Sciatic nerve (tissue), 2 donors: ENCODE measurements around the gene PRELID1. TPM values are rescaled to one million over a fixed set of nuclear protein-coding genes. Genes with fewer than 3 reads are reported as not detected.
"Not testable (repeated sequence)": the region's sequence is repeated elsewhere in the genome, so short reads cannot be mapped to it uniquely, and the experiment has no call there.

Source experiments
- ATAC-seq: fragments of 200-7000 bp; cut with Tn5 transposase; one replicate; pipeline ENCODE4 v1.9.1; 2020; ENCODE audit warnings: mild to moderate bottlenecking, moderate library complexity
- DNase-seq: peaks from one replicate; pipeline ENCODE4 v3.0.0-alpha.2; 2020; ENCODE audit warnings: low spot score
- intact Hi-C: fragments of 100-400 bp; cut with DNase I; formaldehyde crosslinking; loops from one replicate; pipeline ENCODE4 v1.14.2; 2022
- total RNA-seq: library from RNA; stranded (reverse); fragmentation: NEBNext Ultra II Directional; extraction: Animal tissue kit (Norgen Biotek cat#: 25700); gene quantifications from one replicate; pipeline ENCODE4 v1.2.1, GENCODE V29; 2021
- donor health status: DM: no; HTN: no; CAD: no.
- donor health status: DM: no; HTN: no; CAD: no.

The PRELID1 gene
- total RNA-seq, 1 donor from 2014 or later: 50.1 TPM

DNA sequence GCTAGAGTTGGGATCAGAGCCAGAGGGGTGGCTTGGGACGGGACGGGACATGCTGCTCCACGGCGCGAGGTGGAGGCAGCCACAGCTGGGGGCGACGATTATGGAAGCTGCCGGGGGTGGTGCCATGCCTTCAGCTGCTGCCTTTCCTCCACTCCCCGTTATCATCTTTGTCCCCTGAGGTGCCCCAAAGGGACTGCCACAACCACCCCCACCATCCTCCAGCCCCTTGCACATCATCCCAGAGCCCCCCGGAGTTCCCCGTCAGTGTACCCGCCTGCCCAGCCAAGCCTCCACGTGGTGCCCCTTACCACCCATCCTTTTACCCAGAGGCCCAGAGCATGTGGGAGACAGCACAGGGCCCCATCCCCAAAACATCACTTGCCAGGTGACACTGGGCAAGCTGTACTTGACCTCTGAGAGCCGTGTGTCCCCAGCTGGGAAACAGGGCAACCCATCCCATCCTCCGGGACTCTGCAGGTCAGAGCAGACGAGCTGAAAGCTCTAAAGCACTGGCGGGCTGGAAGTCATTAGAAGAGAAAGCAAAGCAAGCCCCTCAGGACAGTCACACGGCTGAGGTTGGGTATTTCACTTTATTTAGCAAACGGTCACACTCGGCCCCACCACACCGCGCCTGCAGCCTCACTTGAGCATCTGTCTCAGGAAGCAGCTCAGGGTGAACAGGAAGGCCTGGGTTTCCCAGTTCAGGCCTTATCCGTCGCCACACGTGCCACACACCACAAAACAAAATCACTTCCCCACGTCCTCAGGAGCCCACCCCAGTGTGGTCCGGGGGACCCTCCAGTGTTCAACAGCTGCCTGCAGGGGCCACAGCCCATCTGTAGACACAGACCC, 27.6 kb downstream of the PRELID1 start:
- intact Hi-C loops: no loop called here
- ATAC-seq: no peak
- DNase-seq: no peak

DNA sequence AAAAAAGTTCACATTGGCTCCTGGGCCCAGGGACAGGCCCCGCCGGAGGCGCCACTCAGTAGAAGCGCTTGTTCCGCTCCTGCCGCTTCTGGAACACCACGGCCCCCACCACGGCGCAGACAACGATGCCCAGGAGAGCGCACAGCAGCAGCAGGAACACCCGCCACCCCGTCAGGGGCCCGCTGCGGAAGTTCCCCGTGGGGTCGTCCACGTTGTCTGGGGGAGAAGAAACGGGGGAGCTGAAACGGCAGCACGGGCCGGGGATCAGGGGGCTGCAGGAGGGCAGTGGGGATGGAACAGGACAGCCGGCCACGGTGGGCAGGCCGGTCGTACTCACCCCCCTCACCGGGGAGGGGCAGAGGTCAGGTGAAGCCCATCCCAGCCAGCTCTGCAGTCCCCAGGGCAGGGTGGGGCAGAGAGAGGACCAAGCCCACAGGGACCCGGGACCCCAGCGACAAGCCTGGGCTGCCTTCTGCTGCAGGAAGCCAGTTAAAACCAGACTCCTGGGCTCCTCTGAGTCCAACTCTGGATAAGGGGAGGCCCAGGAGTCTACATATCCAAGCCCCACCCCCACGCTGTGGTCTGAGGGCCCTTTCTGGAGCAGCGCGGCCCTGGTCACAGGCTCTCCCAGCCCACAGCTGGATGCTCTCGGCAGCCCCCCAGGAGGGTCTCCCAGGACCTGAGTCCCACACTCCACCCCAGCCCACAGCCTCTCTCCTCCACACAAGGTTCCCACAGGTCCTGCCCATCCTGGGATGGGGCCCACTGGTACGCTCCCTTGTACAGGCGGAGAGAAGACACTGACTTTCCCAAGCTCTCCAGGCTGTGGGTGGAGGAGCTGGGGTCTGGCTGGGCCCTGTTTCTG, 28.7 kb downstream of the PRELID1 start:
- intact Hi-C loops: no loop called here
- DNase-seq (no peak), ATAC-seq (no peak)

DNA sequence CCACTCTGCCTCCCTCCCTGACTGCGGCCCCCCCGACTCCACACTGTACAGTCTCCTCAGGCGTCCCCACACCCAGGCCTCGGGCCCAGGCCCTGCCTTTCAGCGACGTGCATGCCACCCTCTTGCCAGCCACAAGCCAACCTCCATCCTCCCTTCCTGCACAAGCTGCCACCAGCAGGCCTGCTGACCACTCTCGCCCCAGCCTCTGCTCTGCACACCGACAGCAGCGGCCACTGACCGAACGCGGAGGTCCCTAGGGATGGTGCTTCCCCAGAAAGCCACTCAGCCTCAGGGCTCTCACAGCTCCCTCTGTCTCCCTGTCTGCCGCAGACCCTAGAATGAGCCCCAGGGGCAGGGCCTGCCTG, 29.3 kb downstream of the PRELID1 start:
- DNase-seq (no peak), ATAC-seq (no peak)
- intact Hi-C loops: no loop called here

DNA sequence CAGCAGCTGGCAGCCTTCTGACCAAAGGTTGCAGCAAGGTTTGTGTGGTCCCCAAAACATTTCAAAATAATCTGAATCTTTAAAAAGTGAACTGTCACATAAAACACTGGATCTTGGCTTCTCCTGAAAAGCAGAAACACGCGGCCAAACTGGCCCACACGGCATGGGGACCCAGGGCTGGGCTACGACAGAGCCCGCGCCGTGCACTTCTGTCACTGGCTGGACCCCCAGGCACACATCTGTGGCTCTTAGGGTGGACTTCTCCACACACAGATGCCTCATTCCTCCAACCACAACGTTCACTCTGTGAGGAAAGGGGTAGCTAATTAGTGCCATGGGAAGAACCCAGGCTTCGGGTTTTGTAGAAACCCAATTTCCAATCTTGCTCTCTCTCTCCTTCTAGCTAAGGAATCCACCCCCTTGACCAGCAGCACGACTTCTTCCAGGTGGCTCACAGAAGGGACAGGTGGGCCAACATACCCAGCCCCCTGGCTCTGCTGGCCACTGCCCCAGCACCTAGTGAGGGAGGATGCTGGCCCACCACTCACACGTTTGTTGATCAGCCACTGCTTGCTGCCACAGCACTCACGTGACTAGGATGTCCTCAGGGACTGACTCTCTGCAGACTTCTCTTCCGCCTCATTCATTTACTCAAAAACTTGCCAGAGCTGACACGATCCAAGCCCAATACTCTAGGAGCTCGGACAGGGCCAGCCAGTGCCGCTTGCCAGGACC, 30.0 kb downstream of the PRELID1 start:
- no peak for ATAC-seq
- no peak for DNase-seq
- intact Hi-C loops: no loop called here

DNA sequence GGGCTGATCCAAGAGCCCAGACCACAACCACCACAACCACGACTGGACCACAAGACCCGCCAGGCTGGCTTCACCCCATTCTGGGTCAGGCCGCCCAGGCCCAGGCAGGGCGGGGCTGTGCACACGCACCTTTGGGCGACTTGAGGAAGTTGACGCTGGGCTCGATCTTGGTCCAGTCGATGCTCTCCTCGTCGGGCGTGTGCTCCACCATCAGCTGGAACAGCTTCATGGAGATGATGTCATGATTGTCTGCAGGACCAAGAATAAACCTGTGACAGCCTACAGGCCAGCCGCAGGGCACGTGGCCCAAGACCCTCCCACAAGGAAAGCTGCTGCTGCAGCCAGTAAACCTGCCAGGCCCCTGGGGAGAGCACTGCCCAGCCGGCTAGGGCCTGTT, 30.6 kb downstream of the PRELID1 start:
- ATAC-seq: no peak
- intact Hi-C loops: no loop called here

DNA sequence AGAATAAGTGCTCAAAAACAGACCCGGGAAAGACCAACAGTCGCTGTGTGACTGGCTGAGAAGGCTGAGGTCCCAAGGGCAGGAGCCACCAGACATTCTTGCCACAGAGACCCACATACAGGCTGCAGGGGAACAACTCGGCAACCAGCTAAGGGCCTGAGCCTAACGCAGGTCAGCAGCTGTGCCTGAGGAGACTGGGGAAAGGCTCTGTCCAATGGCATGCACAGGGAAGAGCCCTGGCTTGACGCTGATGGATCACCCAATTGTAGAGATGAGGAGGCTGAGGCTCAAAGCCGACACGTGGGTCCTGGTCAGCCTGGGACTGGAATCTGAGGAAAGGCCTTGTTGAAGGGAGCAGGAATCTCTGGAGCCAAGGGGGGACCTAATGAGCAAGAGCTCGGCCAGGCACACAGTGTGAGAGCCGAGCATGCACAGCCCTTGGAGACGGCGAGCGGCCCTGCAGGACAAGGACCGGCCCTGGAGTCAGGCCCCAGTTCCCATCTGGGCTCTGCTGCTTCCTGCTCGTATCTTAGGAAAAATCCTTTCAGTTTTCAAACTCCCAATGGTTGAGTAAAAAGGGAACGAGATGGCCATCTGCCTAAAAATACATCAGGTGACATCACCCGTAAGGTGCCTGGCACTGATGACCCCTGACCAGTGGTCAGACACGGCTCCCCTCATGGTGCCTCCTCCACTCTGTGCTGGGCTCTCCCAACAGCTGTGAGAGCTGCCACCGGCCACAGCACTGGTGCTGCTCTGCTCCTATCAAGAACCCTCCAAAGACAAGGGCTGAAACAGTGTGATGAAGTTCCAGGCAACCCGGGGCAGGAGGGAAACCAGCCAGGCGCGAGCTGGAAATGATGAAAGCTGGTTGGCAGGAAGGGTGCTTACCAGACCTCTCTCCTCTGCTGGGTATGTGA, 31.4 kb downstream of the PRELID1 start:
- ATAC-seq (no peak), DNase-seq (no peak)
- intact Hi-C loops: no loop called here

More for the DNA sequence above, 30.6 kb downstream of the PRELID1 start:
- DNase-seq: no peak

DNA sequence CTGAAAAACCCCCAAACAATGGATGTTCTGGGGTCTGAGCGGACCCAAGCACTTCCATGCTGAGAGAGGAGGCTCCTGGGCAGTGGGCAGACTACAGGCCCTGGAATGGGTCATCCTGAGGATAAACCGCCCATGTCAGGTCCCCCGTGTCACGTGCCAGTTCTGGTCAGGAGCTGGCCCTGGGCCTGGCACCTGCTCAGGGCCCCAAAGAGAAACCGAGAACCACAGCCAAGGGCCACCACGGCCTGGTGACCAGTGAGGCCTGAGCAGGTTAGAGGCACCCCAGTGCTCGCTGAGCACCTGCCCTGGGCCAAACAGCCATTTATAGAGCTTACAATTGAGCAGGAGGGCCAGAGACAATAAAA, 32.1 kb downstream of the PRELID1 start:
- intact Hi-C loops: no loop called here
- DNase-seq: no peak
- ATAC-seq: no peak

DNA sequence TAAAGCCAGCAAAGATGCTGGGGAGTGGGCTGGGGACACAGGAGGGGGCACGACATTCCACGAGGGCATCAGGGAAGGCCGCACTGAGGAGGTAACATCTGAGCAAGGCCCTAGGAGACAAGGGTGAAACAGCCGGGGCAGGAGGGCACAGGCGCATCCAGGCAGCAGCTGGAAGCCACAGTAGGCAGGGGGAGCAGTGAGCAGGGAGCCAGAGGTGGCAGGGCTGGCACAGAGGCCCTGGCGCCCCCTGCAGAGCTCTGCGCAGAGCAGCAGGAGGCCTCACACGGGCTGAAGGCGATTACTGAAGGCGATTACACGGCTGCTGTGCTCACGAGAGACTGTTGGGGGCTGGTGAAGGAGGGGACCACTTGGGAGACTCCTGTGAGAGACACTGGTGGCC, 32.5 kb downstream of the PRELID1 start:
- ATAC-seq: no peak
- no peak for DNase-seq
- intact Hi-C loops: no loop called here

DNA sequence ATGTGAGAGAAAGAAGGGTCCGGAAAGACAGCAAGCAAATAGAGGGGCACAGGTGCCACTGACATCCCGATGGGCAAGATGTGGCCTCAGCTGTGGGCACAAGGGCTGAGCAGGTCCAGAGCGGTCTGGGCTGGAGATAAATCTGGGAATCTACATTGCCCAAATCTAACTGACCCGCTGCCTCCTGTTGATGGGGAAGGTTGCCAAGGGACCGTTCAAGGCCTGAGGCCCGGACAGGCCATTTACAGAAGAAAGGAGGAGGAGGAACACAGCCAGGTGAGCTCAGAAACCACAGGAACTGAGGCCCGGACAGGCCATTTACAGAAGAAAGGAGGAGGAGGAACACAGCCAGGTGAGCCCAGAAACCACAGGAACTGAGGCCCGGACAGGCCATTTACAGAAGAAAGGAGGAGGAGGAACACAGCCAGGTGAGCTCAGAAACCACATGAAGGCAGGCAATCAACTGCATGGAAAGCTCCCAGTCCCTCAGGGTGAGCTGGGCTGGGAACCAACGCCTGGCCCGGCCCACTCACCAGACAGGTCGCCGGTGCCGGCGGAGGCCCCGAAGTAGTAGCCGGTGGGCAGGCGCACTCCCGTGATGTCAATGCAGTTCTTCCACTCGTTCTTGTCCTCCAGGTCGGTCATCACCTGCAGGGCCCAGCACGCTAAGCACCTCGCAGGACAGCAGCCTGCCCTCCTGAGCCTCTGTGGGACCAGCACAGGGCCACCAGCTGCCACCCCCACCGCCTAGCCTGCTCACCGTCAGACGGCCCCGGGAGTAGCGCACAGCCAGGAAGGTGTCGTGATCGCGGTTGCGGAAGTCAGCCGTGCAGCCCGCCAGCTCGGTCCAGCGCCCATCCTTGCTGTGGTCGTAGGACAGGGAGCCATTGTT, 33.2 kb downstream of the PRELID1 start:
- DNase-seq: no peak
- intact Hi-C loops: no loop called here

DNA sequence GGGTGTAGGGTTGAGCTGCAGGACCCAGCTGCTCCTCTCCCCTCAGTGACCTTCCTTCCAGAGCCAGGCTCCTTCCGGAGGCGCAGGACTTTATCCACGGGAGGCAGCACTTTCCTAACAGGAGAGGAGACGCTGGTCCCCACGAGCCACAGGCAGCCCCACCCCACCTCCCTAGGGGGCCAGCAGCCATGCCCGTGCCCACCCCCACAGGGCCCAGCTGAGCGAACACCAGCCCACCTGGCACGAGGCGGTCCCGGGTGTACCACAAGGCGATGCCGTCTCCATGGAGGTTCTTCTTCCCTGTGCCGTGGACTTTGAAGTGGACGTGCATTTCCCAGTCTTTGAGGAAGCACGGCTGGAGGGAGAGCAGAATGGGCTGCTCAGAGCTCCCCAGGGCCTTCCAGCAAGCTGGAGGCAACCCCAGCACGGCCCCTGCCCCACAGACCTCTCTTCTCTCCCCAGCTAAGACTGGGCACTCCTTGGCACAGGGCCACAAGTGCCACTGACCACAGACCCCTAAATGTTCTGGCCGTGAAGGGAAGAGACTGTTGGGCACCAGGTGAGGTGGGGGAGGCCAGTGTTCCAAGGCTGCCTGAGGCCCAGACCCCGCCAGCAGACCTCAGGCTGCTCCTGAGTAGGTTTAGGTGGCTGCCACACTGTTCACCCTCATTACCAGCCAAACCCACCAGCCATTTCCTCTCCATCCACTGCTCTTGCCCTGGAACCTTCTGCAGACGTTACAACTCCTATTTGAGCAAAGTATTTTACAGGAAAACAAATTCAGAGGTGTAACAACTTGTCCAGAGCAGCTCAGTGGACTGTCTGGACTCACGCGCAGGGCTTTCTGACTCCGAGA, 34.9 kb downstream of the PRELID1 start:
- no peak for ATAC-seq
- no peak for DNase-seq
- intact Hi-C loops: no loop called here

More for the DNA sequence above, 33.2 kb downstream of the PRELID1 start:
- no peak for ATAC-seq

DNA sequence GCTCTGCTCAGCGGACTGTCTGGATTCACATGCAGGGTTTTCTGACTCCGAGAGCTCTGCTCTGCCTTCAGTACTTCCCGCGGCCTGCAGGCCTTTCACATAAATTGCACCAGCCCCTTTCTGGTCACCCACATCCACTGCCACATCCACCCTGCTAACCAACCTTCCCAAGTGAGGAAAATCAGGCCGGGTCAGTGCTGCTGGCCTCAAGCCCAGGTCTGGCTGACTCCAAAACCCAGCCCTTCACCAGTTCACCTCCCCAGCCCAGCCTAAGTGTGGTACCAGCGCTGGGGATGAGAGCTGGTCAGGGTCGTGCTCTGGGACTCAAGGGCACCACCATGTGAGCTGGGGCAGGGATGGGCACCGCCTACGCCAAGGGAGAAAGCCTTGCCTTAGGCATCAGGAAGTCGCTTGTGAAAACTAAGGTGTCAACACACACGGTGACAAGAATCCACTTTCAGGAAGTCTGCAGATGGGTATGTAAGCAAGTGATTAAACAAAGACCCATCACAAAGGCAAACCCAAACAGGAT, 35.6 kb downstream of the PRELID1 start:
- DNase-seq: no peak
- no peak for ATAC-seq
- intact Hi-C loops: no loop called here

DNA sequence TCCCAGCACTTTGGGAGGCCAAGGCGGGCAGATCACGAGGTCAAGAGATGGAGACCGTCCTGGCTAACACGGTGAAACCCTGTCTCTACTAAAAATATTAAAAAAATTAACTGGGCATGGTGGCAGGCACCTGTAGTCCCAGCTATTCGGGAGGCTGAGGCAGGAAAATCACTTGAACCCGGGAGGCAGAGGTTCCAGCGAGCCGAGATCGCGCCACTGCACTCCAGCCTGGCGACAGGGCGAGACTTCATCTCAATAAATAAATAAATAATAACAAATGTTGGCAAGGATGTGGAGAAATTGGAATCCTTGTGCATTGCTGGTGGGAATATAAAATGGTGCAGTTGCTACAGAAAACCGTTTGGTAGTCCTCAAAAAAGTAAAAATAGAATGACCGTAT, 39.4 kb downstream of the PRELID1 start:
- ATAC-seq, DNase-seq, intact Hi-C loops: not testable (repeated sequence)

DNA sequence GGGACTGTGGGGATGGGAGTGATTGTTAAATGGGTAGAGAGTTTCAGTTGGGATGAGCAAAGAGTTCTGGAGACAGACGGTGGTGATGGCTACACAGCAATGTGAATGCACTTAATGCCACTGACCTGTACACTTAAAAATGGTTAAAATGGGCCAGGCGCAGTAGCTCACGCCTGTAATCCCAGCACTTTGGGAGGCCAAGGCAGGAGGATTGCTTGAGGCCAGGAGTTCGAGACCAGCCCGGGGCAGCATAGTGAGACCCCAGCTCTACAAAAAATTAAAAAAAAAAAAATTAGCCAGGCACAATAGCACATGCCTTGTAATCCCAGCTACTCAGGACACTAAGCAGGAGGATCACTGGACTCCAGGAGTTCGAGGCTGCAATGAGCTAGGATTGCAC, 40.2 kb downstream of the PRELID1 start:
- ATAC-seq: no peak
- intact Hi-C loops: no loop called here
- no peak for DNase-seq

DNA sequence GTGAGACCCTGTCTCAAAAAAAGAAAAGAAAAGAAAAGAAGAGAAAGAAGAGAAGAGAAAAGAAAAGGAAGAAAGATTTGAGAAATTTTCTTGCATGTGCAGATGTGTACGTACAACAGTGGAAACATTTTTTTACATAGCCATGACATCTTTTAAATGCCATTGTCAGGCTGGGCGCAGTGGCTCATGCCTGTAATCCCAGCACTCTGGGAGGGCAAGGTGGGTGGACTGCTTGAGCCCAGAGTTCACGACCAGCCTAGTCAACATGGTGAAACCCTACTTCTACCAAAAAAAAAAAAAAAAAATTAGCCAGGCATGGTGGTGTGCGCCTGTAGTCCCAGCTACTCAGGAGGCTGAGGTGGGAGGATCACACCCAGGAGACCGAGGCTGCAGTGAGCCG, 41.3 kb downstream of the PRELID1 start:
- ATAC-seq: no peak
- DNase-seq: no peak
- intact Hi-C loops: no loop called here

DNA sequence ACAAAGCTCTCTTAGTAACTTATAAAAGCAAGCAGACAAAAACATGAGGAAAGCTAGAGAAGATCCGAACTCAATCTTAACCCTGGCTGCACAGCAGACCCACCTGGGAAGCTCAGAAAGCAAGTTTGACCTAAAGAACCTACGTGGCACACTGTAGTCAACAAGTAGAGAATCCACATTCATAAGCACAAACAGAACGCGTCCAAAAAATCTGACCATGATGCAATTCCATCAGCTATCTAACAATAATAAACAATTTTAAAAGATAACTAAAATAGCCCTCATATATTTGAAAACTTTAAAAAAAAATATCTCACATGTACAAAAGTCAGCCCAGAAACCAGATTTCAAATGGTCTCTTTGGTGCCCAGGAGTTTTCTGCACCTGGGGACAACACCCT, 43.2 kb downstream of the PRELID1 start:
- ATAC-seq (no peak), DNase-seq (no peak)
- intact Hi-C loops: no loop called here

DNA sequence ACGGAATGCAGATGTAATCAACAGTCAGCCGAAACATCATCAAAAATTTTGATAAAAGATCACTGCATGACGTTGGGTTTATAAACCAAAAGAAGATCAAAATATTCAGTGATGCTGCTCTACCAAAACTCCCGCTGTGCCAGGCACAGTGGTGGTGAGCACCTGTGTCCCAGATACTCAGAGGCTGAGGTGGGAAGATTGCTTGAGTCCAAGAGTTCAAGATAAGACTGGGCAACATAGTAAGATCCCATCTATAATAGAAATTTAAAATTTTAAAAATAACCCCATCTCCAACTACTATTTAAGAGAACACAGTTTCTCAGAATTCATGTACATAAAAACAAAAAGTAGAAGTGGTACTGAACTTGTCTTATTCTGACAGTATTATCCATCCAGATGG, 44.1 kb downstream of the PRELID1 start:
- no peak for DNase-seq
- intact Hi-C loops: no loop called here
- ATAC-seq: no peak

DNA sequence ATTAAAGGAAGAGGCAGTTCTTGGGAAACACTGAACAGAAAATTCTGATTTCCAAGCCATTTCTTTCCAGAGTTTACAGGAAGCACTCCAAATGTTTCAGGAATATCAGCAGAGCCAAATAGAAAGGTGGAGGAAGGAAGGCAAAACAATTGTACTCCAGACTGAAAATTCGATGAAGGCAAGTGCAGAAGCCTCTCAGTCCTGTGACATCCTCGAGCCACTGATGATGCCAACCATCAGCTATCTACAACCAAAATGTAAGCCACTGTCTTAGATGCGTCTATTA, 45.7 kb downstream of the PRELID1 start:
- ATAC-seq: no peak
- DNase-seq: no peak
- intact Hi-C loops: no loop called here
